GM08714 (cell line): ENCODE results near the gene TPSD1.
"Not testable (repeated sequence)": the region's sequence is repeated elsewhere in the genome, so short reads cannot be mapped to it uniquely, and the experiment has no call there.

Experiments used
- H3K4me3 ChIP-seq: fragments of 200-500 bp; sonication (Bioruptor generic); 2 replicates; pipeline ENCODE4 v1.5.1; 2014; ENCODE audit warnings: mild to moderate bottlenecking, low read length, inconsistent platforms
- ZNF274 ChIP-seq: IDR thresholded peaks from 2 replicates; pipeline ENCODE4 v1.6.1; 2012; ENCODE audit warnings: mild to moderate bottlenecking, low read depth, low read length

TPSD1 gene

GRCh38 chr16:1232049-1232748, 23.7 kb upstream of the TPSD1 start:
- not testable (repeated sequence) for H3K4me3 ChIP-seq

- H3K4me3 ChIP-seq: not testable (repeated sequence)
Observed at GRCh38 chr16:1236659-1237058, 19.2 kb upstream of the TPSD1 start.

GRCh38 chr16:1237990-1238389, 17.9 kb upstream of the TPSD1 start:
- no peak for TF ChIP-seq ZNF274
- no peak overlapping the region for H3K4me3 ChIP-seq

- H3K4me3 ChIP-seq: not testable (repeated sequence)
Observed at GRCh38 chr16:1238909-1239308, 17.0 kb upstream of the TPSD1 start.

GRCh38 chr16:1239575-1239974, 16.3 kb upstream of the TPSD1 start:
- H3K4me3 ChIP-seq: not testable (repeated sequence)

- not testable (repeated sequence) for H3K4me3 ChIP-seq
Observed at GRCh38 chr16:1240436-1240835, 15.4 kb upstream of the TPSD1 start, which contains the start of gene TPSAB1. Gene TPSAB1 (plus strand): TSS chr16:1240705. CDS start chr16:1240939, 234 bp downstream.

- not testable (repeated sequence) for H3K4me3 ChIP-seq
Observed at GRCh38 chr16:1241081-1241480, 14.8 kb upstream of the TPSD1 start.

GRCh38 chr16:1243363-1243762, 12.5 kb upstream of the TPSD1 start:
- H3K4me3 ChIP-seq: not testable (repeated sequence)

GRCh38 chr16:1243907-1244850, 11.7 kb upstream of the TPSD1 start:
- not testable (repeated sequence) for H3K4me3 ChIP-seq

- H3K4me3 ChIP-seq: no peak overlapping the region
Observed at GRCh38 chr16:1244881-1245280, 11.0 kb upstream of the TPSD1 start.

GRCh38 chr16:1245452-1246020, 10.3 kb upstream of the TPSD1 start:
- no peak for TF ChIP-seq ZNF274
- H3K4me3 ChIP-seq: no peak overlapping the region

More at GRCh38 chr16:1244881-1245280, 11.0 kb upstream of the TPSD1 start:
- TF ChIP-seq ZNF274: no peak

- H3K4me3 ChIP-seq: not testable (repeated sequence)
Observed at GRCh38 chr16:1247903-1248537, 7.8 kb upstream of the TPSD1 start.

GRCh38 chr16:1249031-1249755, 6.7 kb upstream of the TPSD1 start:
- not testable (repeated sequence) for H3K4me3 ChIP-seq

GRCh38 chr16:1253701-1254364, 2.0 kb upstream of the TPSD1 start:
- H3K4me3 ChIP-seq: not testable (repeated sequence)

GRCh38 chr16:1254821-1255220, 1.0 kb upstream of the TPSD1 start:
- not testable (repeated sequence) for H3K4me3 ChIP-seq

GRCh38 chr16:1256296-1256873, 516 bp downstream of the TPSD1 start:
- H3K4me3 ChIP-seq: not testable (repeated sequence)
